Subcutaneous abdominal adipose tissue (tissue), 5 donors: ENCODE measurements around the gene MYO3B.

Experiments
- H3K27ac ChIP-seq: one replicate; pipeline ENCODE4 v1.7.0; 2013; ENCODE audit warnings: low read depth, mild to moderate bottlenecking, inconsistent platforms, low read length, moderate library complexity
- H3K27me3 ChIP-seq, 5 donors: one replicate each; pipeline ENCODE4 v1.7.0; 2013; ENCODE audit warnings: low read length in 5 of 5, inconsistent platforms in 1 of 5; ENCODE audit not compliant: control insufficient read depth in 5 of 5, insufficient read depth in 4 of 5
- H3K36me3 ChIP-seq, 5 donors: one replicate each; pipeline ENCODE4 v1.7.0; 2013; ENCODE audit warnings: low read length in 5 of 5; ENCODE audit not compliant: control insufficient read depth in 5 of 5, insufficient read depth in 5 of 5
- H3K4me1 ChIP-seq, 5 donors: one replicate each; pipeline ENCODE4 v1.7.0; 2013; ENCODE audit warnings: low read length in 5 of 5, mild to moderate bottlenecking in 3 of 5, moderate library complexity in 1 of 5; ENCODE audit not compliant: control insufficient read depth in 5 of 5, insufficient read depth in 5 of 5
- H3K4me3 ChIP-seq, 5 donors: one replicate each; pipeline ENCODE4 v1.7.0; 2013; ENCODE audit warnings: low read length in 5 of 5, low read depth in 1 of 5
- H3K9ac ChIP-seq, 5 donors: one replicate each; pipeline ENCODE4 v1.7.0; 2013; ENCODE audit warnings: low read length in 5 of 5, mild to moderate bottlenecking in 4 of 5, moderate library complexity in 3 of 5
- H3K9me3 ChIP-seq, 5 donors: one replicate each; pipeline ENCODE4 v1.7.0; 2013; ENCODE audit warnings: low read length in 5 of 5; ENCODE audit not compliant: control insufficient read depth in 5 of 5
- donor health status: healthy.
- donor health status: healthy.
- donor health status: healthy.
- donor health status: healthy.
- donor health status: healthy.

MYO3B gene

GRCh38 chr2:170503563-170503962 is 325.6 kb downstream of the MYO3B start:
- Histone ChIP-seq H3K27me3 (peaks cover 0 to 4% (median 0%) of the 10 kb centered on the region in 5 donors), H3K27ac (no peak overlapping the region), H3K9ac (no peak overlapping the region), H3K4me3 (no peak overlapping the region), H3K36me3 (no peaks in the 10 kb centered on the region), H3K9me3 (no peaks in the 10 kb centered on the region), H3K4me1 (peaks cover 0 to 16% (median 9%) of the 10 kb centered on the region in 5 donors)

- Histone ChIP-seq H3K4me1 (peaks cover 0 to 16% (median 9%) of the 10 kb centered on the region in 5 donors), H3K9ac (no peak overlapping the region), H3K9me3 (no peaks in the 10 kb centered on the region), H3K4me3 (no peak overlapping the region), H3K27me3 (peaks cover 0 to 4% (median 0%) of the 10 kb centered on the region in 5 donors), H3K27ac (no peak overlapping the region), H3K36me3 (no peaks in the 10 kb centered on the region)
These were observed 326.2 kb downstream of the MYO3B start for GRCh38 chr2:170503971-170504809.

- no peak overlapping the region for H3K27ac ChIP-seq
- H3K4me3 ChIP-seq = no peak overlapping the region
- H3K36me3 ChIP-seq = no peaks in the 10 kb centered on the region
- no peaks in the 10 kb centered on the region for H3K9me3 ChIP-seq
- no peak overlapping the region for H3K9ac ChIP-seq
- H3K4me1 ChIP-seq = peaks cover 0 to 16% (median 9%) of the 10 kb centered on the region in 5 donors
- peaks cover 0 to 4% (median 0%) of the 10 kb centered on the region in 5 donors for H3K27me3 ChIP-seq
These were observed 326.8 kb downstream of the MYO3B start for GRCh38 chr2:170504810-170505145.

- peaks cover 0 to 4% (median 0%) of the 10 kb centered on the region in 5 donors for H3K27me3 ChIP-seq
- no peak overlapping the region for H3K27ac ChIP-seq
- peaks cover 0 to 16% (median 7%) of the 10 kb centered on the region in 5 donors for H3K4me1 ChIP-seq
- no peaks in the 10 kb centered on the region for H3K9me3 ChIP-seq
- peak overlapping the region in 4 of 5 donors; percentile 18 to 35 (median 26) for H3K4me3 ChIP-seq
- H3K9ac ChIP-seq = peak overlapping the region in 1 of 5 donors; percentile 8
- no peaks in the 10 kb centered on the region for H3K36me3 ChIP-seq
These were observed 327.8 kb downstream of the MYO3B start for GRCh38 chr2:170505631-170506275.

GRCh38 chr2:170509452-170510193 is 331.7 kb downstream of the MYO3B start:
- H3K9ac ChIP-seq = no peak overlapping the region
- H3K36me3 ChIP-seq = no peaks in the 10 kb centered on the region
- no peak overlapping the region for H3K27ac ChIP-seq
- H3K27me3 ChIP-seq = peaks cover 0 to 4% (median 0%) of the 10 kb centered on the region in 5 donors
- H3K4me1 ChIP-seq = peaks cover 0 to 9% (median 6%) of the 10 kb centered on the region in 5 donors
- H3K4me3 ChIP-seq = no peak overlapping the region
- H3K9me3 ChIP-seq = no peaks in the 10 kb centered on the region

GRCh38 chr2:170512266-170512665 is 334.3 kb downstream of the MYO3B start:
- H3K9me3 ChIP-seq = no peaks in the 10 kb centered on the region
- H3K4me1 ChIP-seq = no peaks in the 10 kb centered on the region
- H3K27ac ChIP-seq = no peak overlapping the region
- H3K27me3 ChIP-seq = no peaks in the 10 kb centered on the region
- H3K4me3 ChIP-seq = no peak overlapping the region
- H3K9ac ChIP-seq = no peak overlapping the region
- no peaks in the 10 kb centered on the region for H3K36me3 ChIP-seq

- H3K9me3 ChIP-seq = no peaks in the 10 kb centered on the region
- no peaks in the 10 kb centered on the region for H3K4me1 ChIP-seq
- no peak overlapping the region for H3K27ac ChIP-seq
- H3K9ac ChIP-seq = no peak overlapping the region
- no peaks in the 10 kb centered on the region for H3K36me3 ChIP-seq
- H3K27me3 ChIP-seq = no peaks in the 10 kb centered on the region
- H3K4me3 ChIP-seq = no peak overlapping the region
These were observed 336.2 kb downstream of the MYO3B start for GRCh38 chr2:170514140-170514539.

- Histone ChIP-seq H3K27me3 (no peaks in the 10 kb centered on the region), H3K27ac (no peak overlapping the region), H3K9me3 (no peaks in the 10 kb centered on the region), H3K36me3 (no peaks in the 10 kb centered on the region), H3K4me3 (no peak overlapping the region), H3K9ac (no peak overlapping the region), H3K4me1 (no peaks in the 10 kb centered on the region)
These were observed 339.6 kb downstream of the MYO3B start for GRCh38 chr2:170517538-170517937.

- no peaks in the 10 kb centered on the region for H3K27me3 ChIP-seq
- H3K9ac ChIP-seq = no peak overlapping the region
- no peak overlapping the region for H3K27ac ChIP-seq
- no peak overlapping the region for H3K4me3 ChIP-seq
- no peaks in the 10 kb centered on the region for H3K36me3 ChIP-seq
- H3K9me3 ChIP-seq = no peaks in the 10 kb centered on the region
- no peaks in the 10 kb centered on the region for H3K4me1 ChIP-seq
These were observed 341.0 kb downstream of the MYO3B start for GRCh38 chr2:170518911-170519310.

GRCh38 chr2:170521299-170521698 is 343.4 kb downstream of the MYO3B start:
- no peak overlapping the region for H3K9ac ChIP-seq
- no peak overlapping the region for H3K27ac ChIP-seq
- no peaks in the 10 kb centered on the region for H3K27me3 ChIP-seq
- no peaks in the 10 kb centered on the region for H3K36me3 ChIP-seq
- no peaks in the 10 kb centered on the region for H3K9me3 ChIP-seq
- H3K4me3 ChIP-seq = no peak overlapping the region
- peaks cover 0 to 15% (median 9%) of the 10 kb centered on the region in 5 donors for H3K4me1 ChIP-seq
